Ishikawa (cell line): ENCODE data around the gene RASSF5.
A peak's percentile ranks its signal among the peaks of the same experiment; 100 is the strongest.

Experiments used
- CEBPB ChIP-seq: IDR thresholded peaks from 2 replicates; pipeline ENCODE4 v1.6.1; 2012
- CREB1 ChIP-seq: IDR thresholded peaks from 2 replicates; pipeline ENCODE4 v1.6.1; 2012; ENCODE audit warnings: low read depth
- EGR1 ChIP-seq: IDR thresholded peaks from 2 replicates; pipeline ENCODE4 v1.6.1; 2012
- EP300 ChIP-seq: IDR thresholded peaks from 2 replicates; pipeline ENCODE4 v1.6.1; 2012; ENCODE audit warnings: borderline replicate concordance
- FOXM1 ChIP-seq: IDR thresholded peaks from 2 replicates; pipeline ENCODE4 v1.6.1; 2012; ENCODE audit warnings: low read depth, borderline replicate concordance
- MAX ChIP-seq: IDR thresholded peaks from 2 replicates; pipeline ENCODE4 v1.6.1; 2012
- NFIC ChIP-seq: IDR thresholded peaks from 2 replicates; pipeline ENCODE4 v1.6.1; 2012
- RAD21 ChIP-seq: IDR thresholded peaks from 2 replicates; pipeline ENCODE4 v1.6.1; 2012; ENCODE audit warnings: low read depth
- TAF1 ChIP-seq: IDR thresholded peaks from 2 replicates; pipeline ENCODE4 v1.6.1; 2012; ENCODE audit warnings: low read depth, mild to moderate bottlenecking
- TCF12 ChIP-seq: IDR thresholded peaks from 2 replicates; pipeline ENCODE4 v1.6.1; 2012; ENCODE audit warnings: low read depth
- TEAD4 ChIP-seq: IDR thresholded peaks from 2 replicates; pipeline ENCODE4 v1.6.1; 2012
- USF1 ChIP-seq: IDR thresholded peaks from 2 replicates; pipeline ENCODE4 v1.6.1; 2012
- YY1 ChIP-seq: IDR thresholded peaks from 2 replicates; pipeline ENCODE4 v1.6.1; 2012; ENCODE audit warnings: low read depth
- ZBTB7A ChIP-seq: IDR thresholded peaks from 2 replicates; pipeline ENCODE4 v1.6.1; 2012; ENCODE audit warnings: low read depth
- TF ChIP-seq, protein P1 (sequence below): IDR thresholded peaks from 2 replicates; pipeline ENCODE4 v1.6.1; 2012; ENCODE audit warnings: low read depth, mild to moderate bottlenecking

Gene RASSF5

GRCh38 chr1:206588492-206588891 lies 81.2 kb downstream of the RASSF5 start:
- TF ChIP-seq YY1 (no peak), CEBPB (no peak), USF1 (no peak), MAX (no peak), ZBTB7A (no peak), TAF1 (no peak), CREB1 (no peak), RAD21 (no peak)

GRCh38 chr1:206589206-206589605 lies 81.9 kb downstream of the RASSF5 start:
- TF ChIP-seq MAX: no peak
- TF ChIP-seq YY1: no peak
- TF ChIP-seq NFIC: no peak
- TF ChIP-seq FOXM1: no peak
- no peak for TF ChIP-seq TCF12
- TF ChIP-seq TAF1: no peak

GRCh38 chr1:206590025-206590758 lies 82.9 kb downstream of the RASSF5 start:
- TF ChIP-seq TAF1 (no peak), EP300 (no peak), RAD21 (0 out of 2 replicates have a peak, but pooled peaks have one; percentile 2)

- no peak for TF ChIP-seq YY1
- no peak for TF ChIP-seq ZBTB7A
- no peak for TF ChIP-seq NFIC
- no peak for TF ChIP-seq TEAD4
- no peak for TF ChIP-seq MAX
- no peak for TF ChIP-seq TAF1
- no peak for TF ChIP-seq EGR1
- no peak for TF ChIP-seq EP300
- no peak for TF ChIP-seq CREB1
- TF ChIP-seq, protein P1, sequence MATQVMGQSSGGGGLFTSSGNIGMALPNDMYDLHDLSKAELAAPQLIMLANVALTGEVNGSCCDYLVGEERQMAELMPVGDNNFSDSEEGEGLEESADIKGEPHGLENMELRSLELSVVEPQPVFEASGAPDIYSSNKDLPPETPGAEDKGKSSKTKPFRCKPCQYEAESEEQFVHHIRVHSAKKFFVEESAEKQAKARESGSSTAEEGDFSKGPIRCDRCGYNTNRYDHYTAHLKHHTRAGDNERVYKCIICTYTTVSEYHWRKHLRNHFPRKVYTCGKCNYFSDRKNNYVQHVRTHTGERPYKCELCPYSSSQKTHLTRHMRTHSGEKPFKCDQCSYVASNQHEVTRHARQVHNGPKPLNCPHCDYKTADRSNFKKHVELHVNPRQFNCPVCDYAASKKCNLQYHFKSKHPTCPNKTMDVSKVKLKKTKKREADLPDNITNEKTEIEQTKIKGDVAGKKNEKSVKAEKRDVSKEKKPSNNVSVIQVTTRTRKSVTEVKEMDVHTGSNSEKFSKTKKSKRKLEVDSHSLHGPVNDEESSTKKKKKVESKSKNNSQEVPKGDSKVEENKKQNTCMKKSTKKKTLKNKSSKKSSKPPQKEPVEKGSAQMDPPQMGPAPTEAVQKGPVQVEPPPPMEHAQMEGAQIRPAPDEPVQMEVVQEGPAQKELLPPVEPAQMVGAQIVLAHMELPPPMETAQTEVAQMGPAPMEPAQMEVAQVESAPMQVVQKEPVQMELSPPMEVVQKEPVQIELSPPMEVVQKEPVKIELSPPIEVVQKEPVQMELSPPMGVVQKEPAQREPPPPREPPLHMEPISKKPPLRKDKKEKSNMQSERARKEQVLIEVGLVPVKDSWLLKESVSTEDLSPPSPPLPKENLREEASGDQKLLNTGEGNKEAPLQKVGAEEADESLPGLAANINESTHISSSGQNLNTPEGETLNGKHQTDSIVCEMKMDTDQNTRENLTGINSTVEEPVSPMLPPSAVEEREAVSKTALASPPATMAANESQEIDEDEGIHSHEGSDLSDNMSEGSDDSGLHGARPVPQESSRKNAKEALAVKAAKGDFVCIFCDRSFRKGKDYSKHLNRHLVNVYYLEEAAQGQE: no peak
- TF ChIP-seq RAD21: no peak
- no peak for TF ChIP-seq USF1
Observed at GRCh38 chr1:206591226-206591625, 83.9 kb downstream of the RASSF5 start.

DNA sequence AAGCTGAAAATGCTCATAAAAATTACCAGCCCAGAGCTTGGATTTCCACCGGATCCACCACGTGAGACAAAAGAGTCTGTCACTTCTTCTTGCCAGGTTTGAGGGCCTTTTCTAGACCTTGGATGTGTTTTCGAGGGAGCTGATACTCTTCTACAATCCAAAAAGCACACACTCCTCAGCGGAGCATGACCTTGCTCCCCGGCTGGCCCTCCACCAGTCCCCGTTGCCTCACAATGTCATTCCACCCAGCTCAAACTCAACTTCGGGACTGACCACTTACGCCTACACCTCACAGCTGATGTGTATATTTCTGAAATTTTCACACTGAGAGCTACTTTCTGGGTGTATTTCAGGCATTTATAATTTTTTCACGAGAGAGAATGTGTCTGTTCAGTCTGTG lies 84.4 kb downstream of the RASSF5 start:
- TF ChIP-seq TCF12 (no peak), MAX (no peak), CREB1 (no peak), NFIC (no peak), FOXM1 (no peak), EP300 (no peak), CEBPB (no peak), EGR1 (no peak), YY1 (no peak), TEAD4 (no peak), TAF1 (no peak)
- TF ChIP-seq, protein P1: no peak
